Measurements from ENCODE around the gene TYR.

- TF ChIP-seq POLR2AphosphoS5 (IDR thresholded peaks at IDR 0.05) (no peak), CTCF (IDR thresholded peaks at IDR 0.05) (no peak), POLR2A (IDR thresholded peaks at IDR 0.05) (no peak), EP300 (IDR thresholded peaks at IDR 0.05) (no peak)
Observed at GRCh38 chr11:89163686-89164085, 14.0 kb upstream of the TYR start.
